ENCODE results near the gene SART3. TPM values are rescaled to one million over a fixed set of nuclear protein-coding genes. Genes with fewer than 3 reads are reported as not detected.
"Not testable (repeated sequence)": the region's sequence is repeated elsewhere in the genome, so short reads cannot be mapped to it uniquely, and the experiment has no call there.

Gene SART3
- total and polyA plus RNA-seq, 11 donors: 13.3 to 33.2 (median 24.0) TPM

DNA sequence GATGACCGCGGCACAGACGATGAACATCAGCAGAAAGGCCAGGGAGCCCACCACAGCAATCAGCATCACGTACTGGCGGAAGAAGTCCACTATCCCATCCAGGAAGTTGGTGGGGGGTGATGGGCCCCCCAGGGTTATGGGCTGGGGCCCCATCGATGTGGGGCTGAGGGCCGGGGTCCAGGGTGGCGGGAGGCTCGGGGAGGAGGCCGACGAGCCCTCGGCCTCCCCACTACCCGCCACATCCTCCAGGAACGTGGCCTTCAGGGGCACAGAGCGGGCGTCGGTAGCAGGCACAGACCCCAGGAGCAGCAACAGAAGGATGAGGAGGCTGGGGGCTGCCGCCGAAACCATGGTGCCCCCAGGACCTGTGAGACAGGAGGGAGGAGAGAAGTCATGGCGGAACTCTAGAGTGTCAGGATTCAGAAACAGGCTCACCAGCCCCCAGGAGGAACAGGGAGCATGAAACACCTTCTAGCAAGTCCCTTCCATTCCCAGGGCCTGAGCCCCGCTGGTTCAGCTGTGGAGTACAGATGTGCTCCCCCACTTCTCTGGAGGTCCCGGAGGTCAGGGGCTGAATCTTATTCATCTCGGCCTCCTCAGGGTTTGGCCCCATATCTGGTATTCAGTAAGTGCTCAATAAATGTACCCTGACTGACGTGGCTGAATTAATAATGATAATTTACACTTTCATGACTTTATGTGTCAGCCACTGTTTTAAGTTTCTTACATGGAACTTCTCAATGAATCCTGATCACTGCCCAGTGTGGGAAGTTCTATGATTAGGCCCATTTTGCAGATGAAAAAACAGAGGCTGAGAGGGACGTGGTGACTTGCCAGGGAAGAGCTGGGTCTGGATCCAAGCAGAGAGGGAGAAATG is 31.3 kb upstream of the SART3 start:
- DNase-seq: peak in 1 of 5 donors; percentile 14
- intact Hi-C loops (cut with DNase I): no loop called here
- no peaks in the 10 kb centered on the region for H3K36me3 ChIP-seq
- no peaks in the 10 kb centered on the region for H3K27me3 ChIP-seq
- ATAC-seq: no peak
- no peaks in the 10 kb centered on the region for H3K9me3 ChIP-seq
- TF ChIP-seq POLR2A (IDR thresholded peaks at IDR 0.05): no peak
- no peak for TF ChIP-seq CTCF (IDR thresholded peaks at IDR 0.05)
- H3K27ac ChIP-seq: no peak overlapping the region
- H3K4me3 ChIP-seq: no peak overlapping the region
- H3K4me1 ChIP-seq: peaks cover 0 to 14% (median 0%) of the 10 kb centered on the region in 12 donors
- 93 to 95% (median 95%) methylated on average over 25 of the region's 25 CpGs for WGBS, 4 donors

DNA sequence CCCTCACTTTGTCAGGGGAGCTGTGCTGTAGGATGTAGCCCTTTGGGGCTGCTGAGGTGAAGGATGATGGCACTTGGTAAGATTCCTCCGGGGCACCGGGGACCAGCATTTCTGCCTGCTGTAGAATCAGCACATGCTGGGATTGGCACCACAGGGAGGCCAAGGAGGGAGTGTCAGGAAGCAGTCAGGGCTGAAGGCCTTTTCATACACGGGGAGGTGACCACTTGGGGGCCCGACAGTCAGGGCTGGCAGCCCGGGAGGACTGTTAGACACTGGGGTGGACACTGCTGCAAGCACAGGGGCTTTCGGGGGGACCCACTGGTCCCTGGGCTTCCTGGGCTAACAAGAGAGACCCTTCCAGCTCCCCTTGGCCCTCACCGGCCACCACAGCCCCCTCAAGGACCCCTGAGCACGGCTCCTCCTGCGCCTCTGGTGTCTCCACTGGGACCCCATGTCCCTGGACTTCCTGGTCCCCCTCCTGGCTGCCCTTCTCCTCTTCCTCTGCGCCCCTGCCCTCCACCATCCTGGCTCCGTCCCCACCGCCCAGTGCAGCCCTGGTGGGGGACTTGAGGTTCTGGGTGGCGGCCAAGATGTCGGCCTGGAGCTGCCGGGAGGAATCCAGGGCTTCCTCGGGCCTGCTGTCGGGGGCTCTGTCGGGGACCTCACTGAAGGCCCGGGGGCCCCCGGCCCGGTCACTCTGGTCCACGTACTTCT is 30.5 kb upstream of the SART3 start:
- intact Hi-C loops (cut with DNase I): no loop called here
- TF ChIP-seq POLR2A (IDR thresholded peaks at IDR 0.05) (no peak), CTCF (IDR thresholded peaks at IDR 0.05) (no peak)
- Histone ChIP-seq H3K36me3 (no peaks in the 10 kb centered on the region), H3K9me3 (no peaks in the 10 kb centered on the region), H3K4me1 (peaks cover 0 to 14% (median 0%) of the 10 kb centered on the region in 12 donors), H3K27ac (no peak overlapping the region), H3K27me3 (no peaks in the 10 kb centered on the region), H3K4me3 (no peak overlapping the region)
- peak in 1 of 5 donors; percentile 25 for DNase-seq
- ATAC-seq: no peak
- 84 to 92% (median 87%) methylated on average over 22 of the region's 22 CpGs for WGBS, 4 donors

- intact Hi-C loops (cut with DNase I); H3K27me3 ChIP-seq; DNase-seq; H3K36me3 ChIP-seq; H3K9me3 ChIP-seq; ATAC-seq; H3K4me3 ChIP-seq; H3K27ac ChIP-seq: not testable (repeated sequence)
- 88 to 99% (median 93%) methylated on average over 9 of the region's 9 CpGs for WGBS, 4 donors
- H3K4me1 ChIP-seq: peaks cover 0 to 14% (median 0%) of the 10 kb centered on the region in 12 donors
Observed at GRCh38 chr12:108590463-108590862, 29.5 kb upstream of the SART3 start.

DNA sequence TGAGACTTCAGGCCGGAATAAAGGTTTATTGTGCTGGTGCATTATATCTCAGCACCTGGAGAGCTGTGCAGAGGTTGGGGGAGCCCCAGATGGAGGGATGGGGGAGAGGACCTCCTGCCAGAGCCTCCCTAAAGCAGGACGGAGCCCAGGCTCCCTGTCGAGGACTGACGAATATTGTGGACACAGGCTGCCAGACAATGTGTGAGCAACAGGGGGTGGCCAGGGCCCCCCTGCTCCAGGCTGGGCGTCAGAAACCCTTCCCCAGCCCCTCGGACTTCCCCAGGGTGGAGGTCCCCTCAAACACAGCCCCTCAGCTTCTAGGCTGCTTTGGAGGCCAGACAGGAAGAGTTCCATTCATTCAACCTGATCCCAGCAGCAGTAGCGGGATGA is 28.9 kb upstream of the SART3 start:
- Histone ChIP-seq H3K27ac (no peak overlapping the region), H3K27me3 (no peaks in the 10 kb centered on the region), H3K9me3 (no peaks in the 10 kb centered on the region), H3K4me3 (no peak overlapping the region), H3K4me1 (peaks cover 0 to 14% (median 0%) of the 10 kb centered on the region in 12 donors), H3K36me3 (no peaks in the 10 kb centered on the region)
- 69 to 80% (median 78%) methylated on average over 3 to 7 of the region's 7 CpGs for WGBS, 4 donors
- no peak for TF ChIP-seq POLR2A (IDR thresholded peaks at IDR 0.05)
- TF ChIP-seq CTCF (IDR thresholded peaks at IDR 0.05): no peak
- intact Hi-C loops (cut with DNase I): no loop called here
- ATAC-seq (no peak), DNase-seq (peak in 1 of 5 donors; percentile 11)

Data from heart left ventricle (tissue), 16 donors.